Ishikawa (cell line): ENCODE results near the gene RABEP2.

Experiments used
- CEBPB ChIP-seq: IDR thresholded peaks from 2 replicates; pipeline ENCODE4 v1.6.1; 2012
- CREB1 ChIP-seq: IDR thresholded peaks from 2 replicates; pipeline ENCODE4 v1.6.1; 2012; ENCODE audit warnings: low read depth
- EGR1 ChIP-seq: IDR thresholded peaks from 2 replicates; pipeline ENCODE4 v1.6.1; 2012
- EP300 ChIP-seq: IDR thresholded peaks from 2 replicates; pipeline ENCODE4 v1.6.1; 2012; ENCODE audit warnings: borderline replicate concordance
- FOXM1 ChIP-seq: IDR thresholded peaks from 2 replicates; pipeline ENCODE4 v1.6.1; 2012; ENCODE audit warnings: low read depth, borderline replicate concordance
- NFIC ChIP-seq: IDR thresholded peaks from 2 replicates; pipeline ENCODE4 v1.6.1; 2012
- RAD21 ChIP-seq: IDR thresholded peaks from 2 replicates; pipeline ENCODE4 v1.6.1; 2012; ENCODE audit warnings: low read depth
- TAF1 ChIP-seq: IDR thresholded peaks from 2 replicates; pipeline ENCODE4 v1.6.1; 2012; ENCODE audit warnings: low read depth, mild to moderate bottlenecking
- TCF12 ChIP-seq: IDR thresholded peaks from 2 replicates; pipeline ENCODE4 v1.6.1; 2012; ENCODE audit warnings: low read depth
- TEAD4 ChIP-seq: IDR thresholded peaks from 2 replicates; pipeline ENCODE4 v1.6.1; 2012
- YY1 ChIP-seq: IDR thresholded peaks from 2 replicates; pipeline ENCODE4 v1.6.1; 2012; ENCODE audit warnings: low read depth
- ZBTB7A ChIP-seq: IDR thresholded peaks from 2 replicates; pipeline ENCODE4 v1.6.1; 2012; ENCODE audit warnings: low read depth
- TF ChIP-seq, protein P1 (sequence below): IDR thresholded peaks from 2 replicates; pipeline ENCODE4 v1.6.1; 2012
- TF ChIP-seq, protein P2 (sequence below): IDR thresholded peaks from 2 replicates; pipeline ENCODE4 v1.6.1; 2012
- TF ChIP-seq, protein P3 (sequence below): IDR thresholded peaks from 2 replicates; pipeline ENCODE4 v1.6.1; 2012; ENCODE audit warnings: low read depth, mild to moderate bottlenecking

RABEP2 gene

DNA sequence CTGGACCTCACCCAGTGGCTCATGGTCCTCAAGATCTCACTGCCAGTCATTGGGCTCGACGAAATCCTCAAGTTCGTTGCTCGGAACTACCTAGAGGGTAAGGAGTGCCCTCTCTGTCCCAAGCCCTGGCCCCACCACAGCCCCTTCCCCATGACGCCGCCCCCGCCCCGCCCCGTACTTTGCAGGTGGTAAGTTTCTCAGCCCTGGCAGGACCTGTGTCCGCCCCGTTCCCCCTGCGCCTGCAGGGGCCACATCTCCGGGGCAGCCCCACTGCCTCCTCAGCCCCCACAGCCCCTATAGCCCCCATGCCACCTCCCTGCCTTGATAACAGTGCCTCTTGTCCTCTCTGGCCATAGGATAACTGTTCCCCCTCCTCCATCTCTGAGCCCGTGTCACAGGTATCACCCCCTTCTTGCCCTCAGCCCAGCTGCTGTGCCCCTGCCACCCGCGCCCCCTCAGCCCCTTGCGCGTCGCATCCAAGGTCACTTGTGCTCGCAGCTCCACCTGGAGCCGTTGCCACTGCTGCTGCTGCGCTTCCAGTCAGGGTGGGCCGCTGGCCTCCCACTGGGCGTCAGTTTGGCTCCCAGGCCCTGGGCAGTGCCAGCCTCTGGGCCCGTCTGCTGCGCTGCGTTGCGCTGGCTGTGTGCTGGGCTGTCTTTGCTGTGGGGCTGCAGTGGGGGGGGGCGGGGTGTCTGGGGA, 21.5 kb downstream of the RABEP2 start:
- TF ChIP-seq FOXM1 (no peak), TAF1 (no peak), EP300 (no peak), CEBPB (no peak)
- TF ChIP-seq, protein P1, sequence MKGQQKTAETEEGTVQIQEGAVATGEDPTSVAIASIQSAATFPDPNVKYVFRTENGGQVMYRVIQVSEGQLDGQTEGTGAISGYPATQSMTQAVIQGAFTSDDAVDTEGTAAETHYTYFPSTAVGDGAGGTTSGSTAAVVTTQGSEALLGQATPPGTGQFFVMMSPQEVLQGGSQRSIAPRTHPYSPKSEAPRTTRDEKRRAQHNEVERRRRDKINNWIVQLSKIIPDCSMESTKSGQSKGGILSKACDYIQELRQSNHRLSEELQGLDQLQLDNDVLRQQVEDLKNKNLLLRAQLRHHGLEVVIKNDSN: no peak

DNA sequence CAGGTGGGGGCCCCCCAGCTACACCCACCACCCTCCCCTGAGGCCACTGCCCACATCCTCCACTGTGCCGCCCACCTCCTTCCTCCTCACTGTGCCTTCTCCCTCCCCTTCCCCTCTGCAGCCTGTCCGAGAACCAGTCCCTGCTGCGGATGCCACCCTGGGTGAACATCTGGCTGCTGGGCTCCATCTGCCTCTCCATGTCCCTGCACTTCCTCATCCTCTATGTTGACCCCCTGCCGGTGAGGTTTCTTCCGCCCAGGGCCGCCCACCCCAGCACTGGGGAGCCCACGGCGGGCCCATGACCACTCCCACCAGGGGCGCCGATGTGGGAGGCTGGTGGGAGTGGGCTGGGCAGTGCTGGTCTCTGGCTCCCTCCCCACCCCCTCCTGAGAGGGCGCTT, 22.1 kb downstream of the RABEP2 start:
- TF ChIP-seq CEBPB (no peak), FOXM1 (no peak), TEAD4 (no peak), ZBTB7A (no peak), EP300 (no peak), TCF12 (no peak), YY1 (no peak), TAF1 (no peak)
- TF ChIP-seq, protein P2, sequence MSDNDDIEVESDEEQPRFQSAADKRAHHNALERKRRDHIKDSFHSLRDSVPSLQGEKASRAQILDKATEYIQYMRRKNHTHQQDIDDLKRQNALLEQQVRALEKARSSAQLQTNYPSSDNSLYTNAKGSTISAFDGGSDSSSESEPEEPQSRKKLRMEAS: no peak
- TF ChIP-seq, protein P1: no peak

DNA sequence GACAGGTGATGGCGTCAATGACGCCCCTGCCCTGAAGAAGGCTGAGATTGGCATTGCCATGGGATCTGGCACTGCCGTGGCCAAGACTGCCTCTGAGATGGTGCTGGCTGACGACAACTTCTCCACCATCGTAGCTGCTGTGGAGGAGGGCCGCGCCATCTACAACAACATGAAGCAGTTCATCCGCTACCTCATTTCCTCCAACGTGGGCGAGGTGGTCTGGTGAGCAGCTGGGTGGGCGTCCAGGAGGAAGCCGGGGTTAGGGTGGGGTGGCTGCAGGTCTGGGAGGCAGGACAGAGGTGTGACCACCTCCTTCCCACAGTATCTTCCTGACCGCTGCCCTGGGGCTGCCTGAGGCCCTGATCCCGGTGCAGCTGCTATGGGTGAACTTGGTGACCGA, 23.2 kb downstream of the RABEP2 start:
- TF ChIP-seq TEAD4 (no peak), RAD21 (no peak)
- TF ChIP-seq, protein P1: no peak

DNA sequence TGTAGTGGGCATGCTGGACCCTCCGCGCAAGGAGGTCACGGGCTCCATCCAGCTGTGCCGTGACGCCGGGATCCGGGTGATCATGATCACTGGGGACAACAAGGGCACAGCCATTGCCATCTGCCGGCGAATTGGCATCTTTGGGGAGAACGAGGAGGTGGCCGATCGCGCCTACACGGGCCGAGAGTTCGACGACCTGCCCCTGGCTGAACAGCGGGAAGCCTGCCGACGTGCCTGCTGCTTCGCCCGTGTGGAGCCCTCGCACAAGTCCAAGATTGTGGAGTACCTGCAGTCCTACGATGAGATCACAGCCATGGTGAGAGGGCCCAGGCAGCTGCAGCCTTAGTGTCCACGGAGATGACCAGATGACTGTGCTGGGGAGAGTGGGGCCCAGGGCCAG, 24.4 kb downstream of the RABEP2 start:
- TF ChIP-seq CEBPB: no peak
- no peak for TF ChIP-seq ZBTB7A
- no peak for TF ChIP-seq EGR1

DNA sequence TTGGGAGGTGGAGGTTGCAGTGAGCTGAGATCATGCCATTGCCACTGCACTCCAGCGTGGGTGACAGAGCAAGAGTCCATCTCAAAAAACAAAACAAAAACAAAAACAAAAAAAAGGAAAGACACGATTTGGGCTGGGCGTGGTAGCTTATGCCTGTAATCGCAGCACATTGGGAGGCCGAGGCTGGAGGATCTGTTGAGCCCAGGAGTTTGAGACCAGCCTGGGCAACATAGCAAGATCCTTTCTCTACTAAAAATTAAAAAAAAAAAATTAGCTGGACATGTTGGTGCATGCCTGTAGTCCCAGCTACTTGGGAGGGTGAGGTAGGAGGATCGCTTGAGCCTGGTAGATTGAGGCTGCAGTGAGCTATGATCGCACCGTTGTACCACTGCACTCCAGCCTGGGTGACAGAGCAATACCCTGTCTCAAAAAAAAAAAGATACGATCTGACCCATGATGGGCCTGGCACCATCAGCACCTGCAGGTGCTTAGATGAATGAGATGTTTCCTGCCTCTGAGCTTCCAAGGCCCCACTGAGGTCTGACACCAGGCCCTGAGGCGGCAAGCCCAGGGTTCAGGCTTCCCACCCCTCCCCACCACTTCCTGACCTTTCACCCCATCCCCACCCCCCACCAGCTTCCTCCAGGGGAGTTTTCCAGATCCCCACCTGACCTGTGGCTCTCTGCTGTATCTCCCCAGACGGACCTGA, 25.0 kb downstream of the RABEP2 start:
- TF ChIP-seq FOXM1: no peak
- TF ChIP-seq, protein P1: no peak
- TF ChIP-seq NFIC: no peak
- TF ChIP-seq, protein P2: no peak
- no peak for TF ChIP-seq ZBTB7A
- no peak for TF ChIP-seq EP300
- no peak for TF ChIP-seq TAF1
- TF ChIP-seq CEBPB: no peak
- no peak for TF ChIP-seq EGR1
- TF ChIP-seq YY1: no peak
- no peak for TF ChIP-seq TCF12
- no peak for TF ChIP-seq RAD21
- TF ChIP-seq CREB1: no peak
- TF ChIP-seq, protein P3, sequence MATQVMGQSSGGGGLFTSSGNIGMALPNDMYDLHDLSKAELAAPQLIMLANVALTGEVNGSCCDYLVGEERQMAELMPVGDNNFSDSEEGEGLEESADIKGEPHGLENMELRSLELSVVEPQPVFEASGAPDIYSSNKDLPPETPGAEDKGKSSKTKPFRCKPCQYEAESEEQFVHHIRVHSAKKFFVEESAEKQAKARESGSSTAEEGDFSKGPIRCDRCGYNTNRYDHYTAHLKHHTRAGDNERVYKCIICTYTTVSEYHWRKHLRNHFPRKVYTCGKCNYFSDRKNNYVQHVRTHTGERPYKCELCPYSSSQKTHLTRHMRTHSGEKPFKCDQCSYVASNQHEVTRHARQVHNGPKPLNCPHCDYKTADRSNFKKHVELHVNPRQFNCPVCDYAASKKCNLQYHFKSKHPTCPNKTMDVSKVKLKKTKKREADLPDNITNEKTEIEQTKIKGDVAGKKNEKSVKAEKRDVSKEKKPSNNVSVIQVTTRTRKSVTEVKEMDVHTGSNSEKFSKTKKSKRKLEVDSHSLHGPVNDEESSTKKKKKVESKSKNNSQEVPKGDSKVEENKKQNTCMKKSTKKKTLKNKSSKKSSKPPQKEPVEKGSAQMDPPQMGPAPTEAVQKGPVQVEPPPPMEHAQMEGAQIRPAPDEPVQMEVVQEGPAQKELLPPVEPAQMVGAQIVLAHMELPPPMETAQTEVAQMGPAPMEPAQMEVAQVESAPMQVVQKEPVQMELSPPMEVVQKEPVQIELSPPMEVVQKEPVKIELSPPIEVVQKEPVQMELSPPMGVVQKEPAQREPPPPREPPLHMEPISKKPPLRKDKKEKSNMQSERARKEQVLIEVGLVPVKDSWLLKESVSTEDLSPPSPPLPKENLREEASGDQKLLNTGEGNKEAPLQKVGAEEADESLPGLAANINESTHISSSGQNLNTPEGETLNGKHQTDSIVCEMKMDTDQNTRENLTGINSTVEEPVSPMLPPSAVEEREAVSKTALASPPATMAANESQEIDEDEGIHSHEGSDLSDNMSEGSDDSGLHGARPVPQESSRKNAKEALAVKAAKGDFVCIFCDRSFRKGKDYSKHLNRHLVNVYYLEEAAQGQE: no peak
- no peak for TF ChIP-seq TEAD4

DNA sequence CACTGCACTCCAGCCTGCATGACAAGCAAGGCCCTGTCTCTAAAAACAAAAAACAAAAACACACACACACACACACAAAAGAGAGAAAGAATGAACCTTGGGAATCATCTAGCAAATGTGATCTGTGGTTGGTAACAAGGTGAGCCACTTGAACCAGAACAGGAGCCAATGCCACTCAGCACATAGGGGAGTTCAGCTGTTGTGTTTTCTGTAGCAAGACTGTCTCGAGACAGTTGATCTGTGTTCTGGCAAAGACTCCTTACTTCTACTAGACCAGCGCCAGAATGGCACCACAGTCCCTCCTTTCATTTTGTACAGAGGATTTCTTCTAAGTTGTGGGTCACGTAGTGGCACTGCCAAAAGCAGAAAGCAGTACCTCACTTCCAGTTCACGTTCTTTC, 26.1 kb downstream of the RABEP2 start:
- TF ChIP-seq, protein P3: no peak
- TF ChIP-seq, protein P1: no peak
- no peak for TF ChIP-seq FOXM1
- TF ChIP-seq CREB1: no peak
- TF ChIP-seq ZBTB7A: no peak
- TF ChIP-seq YY1: no peak
